WTC11 (cell line): ENCODE data around the gene FMNL2.

ENCODE experiments used
- ATF1 ChIP-seq: sonication (generic); formaldehyde crosslinking; IDR thresholded peaks from 2 replicates; pipeline ENCODE4 v1.8.1; 2023; ENCODE audit warnings: mild to moderate bottlenecking, moderate library complexity, missing genetic modification reagents
- ATF2 ChIP-seq: sonication (generic); formaldehyde crosslinking; IDR thresholded peaks from 2 replicates; pipeline ENCODE4 v1.8.1; 2022; ENCODE audit warnings: low read depth, missing genetic modification reagents, borderline replicate concordance
- CBFB ChIP-seq: sonication (generic); formaldehyde crosslinking; IDR thresholded peaks from 2 replicates; pipeline ENCODE4 v1.8.1; 2022; ENCODE audit warnings: mild to moderate bottlenecking, low read depth, missing genetic modification reagents
- CTCF ChIP-seq: fragments of 200-600 bp; IDR thresholded peaks from 2 replicates; pipeline ENCODE4 v1.8.0; 2022; ENCODE audit warnings: antibody characterized with exemption
- FOXP1 ChIP-seq: sonication (generic); formaldehyde crosslinking; IDR thresholded peaks from 2 replicates; pipeline ENCODE4 v1.8.0; 2022; ENCODE audit warnings: missing genetic modification reagents, mild to moderate bottlenecking, moderate library complexity, borderline replicate concordance
- HMGXB4 ChIP-seq: sonication (generic); formaldehyde crosslinking; IDR thresholded peaks from 2 replicates; pipeline ENCODE4 v1.8.1; 2023; ENCODE audit warnings: mild to moderate bottlenecking, moderate library complexity, missing genetic modification reagents
- NFATC4 ChIP-seq: fragments of 250-450 bp; sonication (Bioruptor Pico); IDR thresholded peaks from 2 replicates; pipeline ENCODE4 v1.9.0; 2021; ENCODE audit warnings: mild to moderate bottlenecking
- NFE2L1 ChIP-seq: sonication (generic); formaldehyde crosslinking; IDR thresholded peaks from 2 replicates; pipeline ENCODE4 v1.8.1; 2023; ENCODE audit warnings: missing genetic modification reagents
- NR1H2 ChIP-seq: sonication (generic); formaldehyde crosslinking; IDR thresholded peaks from 2 replicates; pipeline ENCODE4 v1.9.0; 2021; ENCODE audit warnings: mild to moderate bottlenecking, moderate library complexity, missing genetic modification reagents
- NR2C2 ChIP-seq: sonication (generic); formaldehyde crosslinking; IDR thresholded peaks from 2 replicates; pipeline ENCODE4 v1.8.0; 2022; ENCODE audit warnings: mild to moderate bottlenecking, missing genetic modification reagents
- PREB ChIP-seq: sonication (generic); formaldehyde crosslinking; IDR thresholded peaks from 2 replicates; pipeline ENCODE4 v1.8.1; 2022; ENCODE audit warnings: mild to moderate bottlenecking, missing genetic modification reagents, moderate library complexity, borderline replicate concordance
- ZNF138 ChIP-seq: sonication (generic); formaldehyde crosslinking; conservative IDR thresholded peaks from 2 replicates; pipeline ENCODE4 v1.8.1; 2022; ENCODE audit warnings: mild to moderate bottlenecking, moderate library complexity, missing genetic modification reagents

- no peak for TF ChIP-seq CTCF
- no peak for TF ChIP-seq NR2C2 (CRISPR knock-in tag)
- no peak for TF ChIP-seq CBFB (CRISPR knock-in tag)
- TF ChIP-seq FOXP1 (CRISPR knock-in tag): no peak
- no peak for TF ChIP-seq ATF1 (CRISPR knock-in tag)
- no peak for TF ChIP-seq ZNF138 (CRISPR knock-in tag)
- TF ChIP-seq NFE2L1 (CRISPR knock-in tag): no peak
- TF ChIP-seq NFATC4 (CRISPR knock-in tag): no peak
- no peak for TF ChIP-seq PREB
- no peak for TF ChIP-seq ATF2 (CRISPR knock-in tag)
- TF ChIP-seq NR1H2 (CRISPR knock-in tag): no peak
- no peak for TF ChIP-seq HMGXB4 (CRISPR knock-in tag)
Measured at GRCh38 chr2:152630466-152630865, 295.5 kb downstream of the FMNL2 start.
